Erythroblast (primary cell): ENCODE measurements around the gene STK24.

Source experiments
- GATA1 ChIP-seq: IDR thresholded peaks from 2 replicates; pipeline ENCODE4 v1.6.1; 2011; ENCODE audit warnings: low read depth, mild to moderate bottlenecking, control low read depth, low read length, moderate library complexity
- POLR2A ChIP-seq: IDR thresholded peaks from 2 replicates; pipeline ENCODE4 v1.6.1; 2011; ENCODE audit warnings: mild to moderate bottlenecking, low read length

DNA sequence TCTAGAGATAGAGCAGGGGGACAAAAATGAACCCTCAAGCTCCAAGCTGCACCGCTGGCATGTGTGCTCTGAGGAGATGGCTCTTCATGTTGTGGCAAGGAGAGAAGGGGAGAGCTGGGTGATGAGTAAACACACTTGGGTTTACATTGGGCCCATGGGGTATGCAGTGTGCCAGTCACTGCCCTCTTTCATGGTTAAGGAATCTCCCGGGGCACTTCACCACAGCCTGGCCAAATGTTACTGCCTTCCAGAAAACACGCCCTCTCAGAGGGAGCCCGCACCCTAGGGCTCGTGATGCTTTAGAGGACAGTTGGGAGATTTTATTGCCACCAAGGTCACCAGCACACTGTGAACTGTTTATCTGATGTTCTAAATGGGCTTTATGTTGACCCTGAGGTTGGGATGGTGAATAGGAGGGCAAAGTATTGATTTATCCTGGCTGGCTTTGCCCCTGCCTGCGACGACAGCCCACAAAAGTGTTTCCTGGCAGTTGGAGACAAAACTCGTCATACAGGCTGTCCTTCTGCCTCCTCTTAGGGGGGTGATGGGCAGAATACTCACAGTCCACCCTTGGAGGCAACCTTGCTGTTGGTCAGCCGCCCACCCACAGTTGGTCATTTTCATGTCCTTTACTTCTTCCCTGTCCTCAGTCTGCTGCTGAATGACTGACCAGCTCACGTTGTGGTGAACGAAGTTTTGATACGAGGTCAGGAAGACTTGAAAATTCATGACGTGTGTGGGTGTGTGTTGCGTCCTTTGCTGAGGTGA lies 156.9 kb downstream of the STK24 start:
- TF ChIP-seq POLR2A (no peak), GATA1 (no peak)
